GM23338 (cell line): Measurements from ENCODE around the gene CASS4.

Source experiments
- CREB1 ChIP-seq: fragments of 250-450 bp; sonication (Bioruptor Pico); IDR thresholded peaks from 2 replicates; pipeline ENCODE4 v1.5.0; 2020; ENCODE audit warnings: low read depth, mild to moderate bottlenecking, moderate library complexity
- CTCF ChIP-seq, 2 experiments: fragments of 200-600 bp in 1 of 2; sonication (generic) in 1 of 2; conservative IDR thresholded peaks; 2 replicates each; pipeline versions ENCODE4 v1.5.1 to v1.6.1; 2016 to 2017; ENCODE audit warnings: antibody characterized with exemption in 2 of 2, low read depth in 2 of 2, mild to moderate bottlenecking in 2 of 2, moderate library complexity in 1 of 2
- EZH2 ChIP-seq: fragments of 200-600 bp; sonication (generic); IDR thresholded peaks from one replicate; pipeline ENCODE4 v1.8.0; 2017; ENCODE audit warnings: antibody characterized with exemption, mild to moderate bottlenecking, low read depth; ENCODE audit not compliant: unreplicated experiment
- EZH2phosphoT487 ChIP-seq: fragments of 200-600 bp; sonication (generic); IDR thresholded peaks from one replicate; pipeline ENCODE4 v1.8.1; 2018; ENCODE audit warnings: antibody characterized with exemption; ENCODE audit not compliant: unreplicated experiment
- JUNB ChIP-seq: IDR thresholded peaks from one replicate; pipeline ENCODE4 v1.6.1; 2016; ENCODE audit warnings: antibody characterized with exemption; ENCODE audit not compliant: unreplicated experiment
- NANOG ChIP-seq: IDR thresholded peaks from 2 replicates; pipeline ENCODE4 v1.6.1; 2016; ENCODE audit warnings: antibody characterized with exemption, borderline replicate concordance
- POLR2AphosphoS5 ChIP-seq: IDR thresholded peaks from 2 replicates; pipeline ENCODE4 v1.6.1; 2016; ENCODE audit warnings: antibody characterized with exemption, low read depth
- STAT1 ChIP-seq: IDR thresholded peaks from one replicate; pipeline ENCODE4 v1.6.1; 2016; ENCODE audit warnings: antibody characterized with exemption; ENCODE audit not compliant: unreplicated experiment
- ZNF114 ChIP-seq: fragments of 250-450 bp; sonication (Bioruptor Pico); IDR thresholded peaks from 2 replicates; pipeline ENCODE4 v1.5.0; 2020; ENCODE audit warnings: mild to moderate bottlenecking, moderate library complexity
- ZNF331 ChIP-seq: fragments of 250-450 bp; sonication (Bioruptor Pico); IDR thresholded peaks from 2 replicates; pipeline ENCODE4 v1.5.0; 2020; ENCODE audit warnings: low read depth, mild to moderate bottlenecking, moderate library complexity
- TF ChIP-seq, protein P1 (sequence below): IDR thresholded peaks from one replicate; pipeline ENCODE4 v1.6.1; 2018; ENCODE audit warnings: antibody characterized with exemption; ENCODE audit not compliant: unreplicated experiment
- TF ChIP-seq, protein P2 (sequence below): fragments of 250-450 bp; sonication (Bioruptor Pico); IDR thresholded peaks from 2 replicates; pipeline ENCODE4 v1.5.0; 2020; ENCODE audit warnings: mild to moderate bottlenecking, moderate library complexity

DNA sequence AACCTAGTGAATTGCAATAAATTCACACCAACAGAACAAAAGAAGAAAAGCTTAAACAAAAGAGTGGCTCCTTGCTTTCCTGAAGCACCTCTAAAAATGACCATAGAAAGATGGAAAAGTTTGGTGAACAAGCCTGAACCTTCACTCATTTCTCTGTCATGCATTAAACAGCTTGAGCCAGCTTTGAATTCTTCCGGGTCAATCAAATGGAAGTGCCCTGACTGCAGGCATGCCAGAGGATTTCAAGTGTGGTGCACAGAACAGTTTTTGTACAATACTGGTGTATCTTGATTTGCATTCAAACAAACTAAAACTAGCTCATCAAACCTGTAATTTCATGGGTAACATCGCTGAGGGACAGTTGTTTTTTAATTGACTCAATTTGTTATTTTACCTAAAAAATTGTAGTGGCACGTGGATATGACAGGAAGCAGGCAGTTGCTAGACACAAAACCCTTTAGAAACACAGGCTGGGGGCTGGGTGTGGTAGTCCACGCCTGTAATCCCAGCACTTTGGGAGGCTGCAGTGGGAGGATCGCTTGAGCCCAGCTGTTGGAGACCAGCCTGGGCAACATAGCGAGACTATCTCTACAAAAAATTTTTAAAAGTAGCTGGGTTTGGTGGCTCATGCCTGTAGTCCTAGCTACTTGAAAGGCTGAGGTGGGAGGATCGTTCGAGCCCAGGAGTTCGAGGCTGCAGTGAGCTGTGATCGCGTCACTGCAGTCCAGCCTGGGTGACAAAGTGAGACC, 9.1 kb downstream of the CASS4 start:
- TF ChIP-seq CTCF (conservative IDR thresholded peaks at IDR 0.05; ENCODE audit: low read depth in 2 of 2) (no peak), POLR2AphosphoS5 (no peak), STAT1 (no peak), CREB1 (CRISPR knock-in tag) (no peak), EZH2 (no peak), EZH2phosphoT487 (no peak), ZNF331 (CRISPR knock-in tag) (no peak), JUNB (no peak), NANOG (no peak), ZNF114 (CRISPR knock-in tag) (no peak)
- TF ChIP-seq, protein P1, sequence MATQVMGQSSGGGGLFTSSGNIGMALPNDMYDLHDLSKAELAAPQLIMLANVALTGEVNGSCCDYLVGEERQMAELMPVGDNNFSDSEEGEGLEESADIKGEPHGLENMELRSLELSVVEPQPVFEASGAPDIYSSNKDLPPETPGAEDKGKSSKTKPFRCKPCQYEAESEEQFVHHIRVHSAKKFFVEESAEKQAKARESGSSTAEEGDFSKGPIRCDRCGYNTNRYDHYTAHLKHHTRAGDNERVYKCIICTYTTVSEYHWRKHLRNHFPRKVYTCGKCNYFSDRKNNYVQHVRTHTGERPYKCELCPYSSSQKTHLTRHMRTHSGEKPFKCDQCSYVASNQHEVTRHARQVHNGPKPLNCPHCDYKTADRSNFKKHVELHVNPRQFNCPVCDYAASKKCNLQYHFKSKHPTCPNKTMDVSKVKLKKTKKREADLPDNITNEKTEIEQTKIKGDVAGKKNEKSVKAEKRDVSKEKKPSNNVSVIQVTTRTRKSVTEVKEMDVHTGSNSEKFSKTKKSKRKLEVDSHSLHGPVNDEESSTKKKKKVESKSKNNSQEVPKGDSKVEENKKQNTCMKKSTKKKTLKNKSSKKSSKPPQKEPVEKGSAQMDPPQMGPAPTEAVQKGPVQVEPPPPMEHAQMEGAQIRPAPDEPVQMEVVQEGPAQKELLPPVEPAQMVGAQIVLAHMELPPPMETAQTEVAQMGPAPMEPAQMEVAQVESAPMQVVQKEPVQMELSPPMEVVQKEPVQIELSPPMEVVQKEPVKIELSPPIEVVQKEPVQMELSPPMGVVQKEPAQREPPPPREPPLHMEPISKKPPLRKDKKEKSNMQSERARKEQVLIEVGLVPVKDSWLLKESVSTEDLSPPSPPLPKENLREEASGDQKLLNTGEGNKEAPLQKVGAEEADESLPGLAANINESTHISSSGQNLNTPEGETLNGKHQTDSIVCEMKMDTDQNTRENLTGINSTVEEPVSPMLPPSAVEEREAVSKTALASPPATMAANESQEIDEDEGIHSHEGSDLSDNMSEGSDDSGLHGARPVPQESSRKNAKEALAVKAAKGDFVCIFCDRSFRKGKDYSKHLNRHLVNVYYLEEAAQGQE: no peak
- TF ChIP-seq, protein P2, sequence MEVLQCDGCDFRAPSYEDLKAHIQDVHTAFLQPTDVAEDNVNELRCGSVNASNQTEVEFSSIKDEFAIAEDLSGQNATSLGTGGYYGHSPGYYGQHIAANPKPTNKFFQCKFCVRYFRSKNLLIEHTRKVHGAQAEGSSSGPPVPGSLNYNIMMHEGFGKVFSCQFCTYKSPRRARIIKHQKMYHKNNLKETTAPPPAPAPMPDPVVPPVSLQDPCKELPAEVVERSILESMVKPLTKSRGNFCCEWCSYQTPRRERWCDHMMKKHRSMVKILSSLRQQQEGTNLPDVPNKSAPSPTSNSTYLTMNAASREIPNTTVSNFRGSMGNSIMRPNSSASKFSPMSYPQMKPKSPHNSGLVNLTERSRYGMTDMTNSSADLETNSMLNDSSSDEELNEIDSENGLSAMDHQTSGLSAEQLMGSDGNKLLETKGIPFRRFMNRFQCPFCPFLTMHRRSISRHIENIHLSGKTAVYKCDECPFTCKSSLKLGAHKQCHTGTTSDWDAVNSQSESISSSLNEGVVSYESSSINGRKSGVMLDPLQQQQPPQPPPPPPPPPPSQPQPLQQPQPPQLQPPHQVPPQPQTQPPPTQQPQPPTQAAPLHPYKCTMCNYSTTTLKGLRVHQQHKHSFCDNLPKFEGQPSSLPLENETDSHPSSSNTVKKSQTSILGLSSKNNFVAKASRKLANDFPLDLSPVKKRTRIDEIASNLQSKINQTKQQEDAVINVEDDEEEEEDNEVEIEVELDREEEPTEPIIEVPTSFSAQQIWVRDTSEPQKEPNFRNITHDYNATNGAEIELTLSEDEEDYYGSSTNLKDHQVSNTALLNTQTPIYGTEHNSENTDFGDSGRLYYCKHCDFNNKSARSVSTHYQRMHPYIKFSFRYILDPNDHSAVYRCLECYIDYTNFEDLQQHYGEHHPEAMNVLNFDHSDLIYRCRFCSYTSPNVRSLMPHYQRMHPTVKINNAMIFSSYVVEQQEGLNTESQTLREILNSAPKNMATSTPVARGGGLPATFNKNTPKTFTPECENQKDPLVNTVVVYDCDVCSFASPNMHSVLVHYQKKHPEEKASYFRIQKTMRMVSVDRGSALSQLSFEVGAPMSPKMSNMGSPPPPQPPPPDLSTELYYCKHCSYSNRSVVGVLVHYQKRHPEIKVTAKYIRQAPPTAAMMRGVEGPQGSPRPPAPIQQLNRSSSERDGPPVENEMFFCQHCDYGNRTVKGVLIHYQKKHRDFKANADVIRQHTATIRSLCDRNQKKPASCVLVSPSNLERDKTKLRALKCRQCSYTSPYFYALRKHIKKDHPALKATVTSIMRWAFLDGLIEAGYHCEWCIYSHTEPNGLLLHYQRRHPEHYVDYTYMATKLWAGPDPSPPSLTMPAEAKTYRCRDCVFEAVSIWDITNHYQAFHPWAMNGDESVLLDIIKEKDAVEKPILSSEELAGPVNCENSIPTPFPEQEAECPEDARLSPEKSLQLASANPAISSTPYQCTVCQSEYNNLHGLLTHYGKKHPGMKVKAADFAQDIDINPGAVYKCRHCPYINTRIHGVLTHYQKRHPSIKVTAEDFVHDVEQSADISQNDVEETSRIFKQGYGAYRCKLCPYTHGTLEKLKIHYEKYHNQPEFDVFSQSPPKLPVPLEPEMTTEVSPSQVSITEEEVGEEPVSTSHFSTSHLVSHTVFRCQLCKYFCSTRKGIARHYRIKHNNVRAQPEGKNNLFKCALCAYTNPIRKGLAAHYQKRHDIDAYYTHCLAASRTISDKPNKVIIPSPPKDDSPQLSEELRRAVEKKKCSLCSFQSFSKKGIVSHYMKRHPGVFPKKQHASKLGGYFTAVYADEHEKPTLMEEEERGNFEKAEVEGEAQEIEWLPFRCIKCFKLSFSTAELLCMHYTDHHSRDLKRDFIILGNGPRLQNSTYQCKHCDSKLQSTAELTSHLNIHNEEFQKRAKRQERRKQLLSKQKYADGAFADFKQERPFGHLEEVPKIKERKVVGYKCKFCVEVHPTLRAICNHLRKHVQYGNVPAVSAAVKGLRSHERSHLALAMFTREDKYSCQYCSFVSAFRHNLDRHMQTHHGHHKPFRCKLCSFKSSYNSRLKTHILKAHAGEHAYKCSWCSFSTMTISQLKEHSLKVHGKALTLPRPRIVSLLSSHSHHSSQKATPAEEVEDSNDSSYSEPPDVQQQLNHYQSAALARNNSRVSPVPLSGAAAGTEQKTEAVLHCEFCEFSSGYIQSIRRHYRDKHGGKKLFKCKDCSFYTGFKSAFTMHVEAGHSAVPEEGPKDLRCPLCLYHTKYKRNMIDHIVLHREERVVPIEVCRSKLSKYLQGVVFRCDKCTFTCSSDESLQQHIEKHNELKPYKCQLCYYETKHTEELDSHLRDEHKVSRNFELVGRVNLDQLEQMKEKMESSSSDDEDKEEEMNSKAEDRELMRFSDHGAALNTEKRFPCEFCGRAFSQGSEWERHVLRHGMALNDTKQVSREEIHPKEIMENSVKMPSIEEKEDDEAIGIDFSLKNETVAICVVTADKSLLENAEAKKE: no peak
